ENCODE results near the gene TCERG1L.

TCERG1L gene

DNA sequence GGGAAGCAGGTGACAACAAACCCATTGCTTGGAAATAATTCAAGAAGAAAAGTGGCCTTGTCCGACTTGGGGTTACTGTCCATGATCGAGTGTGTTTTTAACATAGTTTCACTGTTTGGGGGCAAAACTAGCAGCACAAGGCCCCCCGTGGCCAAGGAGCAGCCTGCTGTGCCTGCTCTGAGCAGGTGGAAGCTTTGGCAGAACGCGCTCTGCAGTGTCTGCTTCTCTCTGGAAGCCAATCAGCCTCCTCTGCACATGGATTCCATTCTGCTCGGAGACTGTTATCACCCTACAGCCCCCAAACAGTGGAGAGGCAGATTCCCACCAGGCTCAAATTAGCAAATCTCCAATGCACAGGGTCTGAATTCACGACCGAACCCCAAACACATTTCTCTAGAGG, 7.3 kb upstream of the TCERG1L start:
- DNase-seq = no peak
- intact Hi-C loops (cut with DNase I) = no loop called here

- intact Hi-C loops (cut with DNase I) = no loop called here
- no peak for DNase-seq
Observed at GRCh38 chr10:131318291-131318690, 6.8 kb upstream of the TCERG1L start.

DNA sequence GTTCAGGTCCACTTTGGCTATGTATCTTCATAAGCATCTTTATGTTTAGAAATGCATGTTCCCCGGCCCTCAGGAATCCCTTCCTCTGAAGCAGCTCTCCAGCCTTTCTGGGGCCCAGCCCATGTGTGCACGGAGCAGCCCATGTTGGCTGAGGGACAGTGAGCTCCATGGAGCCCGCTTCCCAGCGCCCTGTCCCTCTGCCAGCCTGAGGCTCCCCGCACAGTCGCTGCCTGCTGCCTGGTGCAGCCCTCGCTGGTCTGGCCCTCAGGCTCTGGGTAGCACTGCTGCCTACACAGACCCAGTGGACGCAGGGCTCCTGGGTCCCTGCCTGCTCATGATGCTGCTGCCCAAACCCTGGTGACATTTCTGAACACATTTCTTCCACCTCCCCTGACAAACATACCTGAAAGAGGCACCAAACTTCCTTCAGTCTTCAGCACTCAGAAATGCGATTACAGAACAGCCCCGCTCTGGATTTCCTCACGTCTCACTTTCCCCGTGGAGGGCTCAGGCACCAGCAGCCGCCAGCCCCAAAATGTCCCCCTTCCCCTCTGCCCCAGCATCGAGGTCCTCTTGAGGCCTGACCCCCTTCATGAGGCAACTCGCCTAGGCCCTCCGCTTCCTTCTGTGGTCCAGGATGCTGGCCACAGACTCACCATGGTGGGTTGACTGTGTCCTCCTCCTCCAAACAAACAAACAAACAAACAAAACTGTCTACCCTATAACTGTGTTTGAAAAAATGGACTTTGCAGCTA, 5.0 kb upstream of the TCERG1L start:
- intact Hi-C loops (cut with DNase I) = no loop called here
- no peak for DNase-seq

- no peak for DNase-seq
- intact Hi-C loops (cut with DNase I) = no loop called here
Observed at GRCh38 chr10:131315344-131315743, 3.8 kb upstream of the TCERG1L start.

DNA sequence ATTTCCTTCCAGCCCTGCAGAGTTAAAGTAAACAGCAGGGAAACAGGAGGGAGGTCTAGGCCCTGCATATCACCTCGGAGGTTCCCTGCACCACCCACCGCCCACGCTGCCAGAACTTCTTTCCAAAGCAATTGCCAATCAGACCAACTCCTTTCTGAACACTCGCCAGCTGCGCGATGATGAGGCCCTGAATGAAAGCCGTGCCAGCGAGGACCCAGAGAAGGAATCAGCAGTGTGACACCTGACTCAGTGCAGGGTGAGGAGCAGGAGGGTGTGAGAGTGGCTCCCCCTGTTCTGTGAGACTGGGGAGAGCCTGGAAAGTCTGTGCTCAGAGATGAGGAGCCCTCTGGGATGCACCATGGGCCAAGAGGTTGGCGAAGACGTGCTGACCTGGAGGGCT, 3.3 kb upstream of the TCERG1L start:
- DNase-seq = no peak
- intact Hi-C loops (cut with DNase I) = no loop called here

DNA sequence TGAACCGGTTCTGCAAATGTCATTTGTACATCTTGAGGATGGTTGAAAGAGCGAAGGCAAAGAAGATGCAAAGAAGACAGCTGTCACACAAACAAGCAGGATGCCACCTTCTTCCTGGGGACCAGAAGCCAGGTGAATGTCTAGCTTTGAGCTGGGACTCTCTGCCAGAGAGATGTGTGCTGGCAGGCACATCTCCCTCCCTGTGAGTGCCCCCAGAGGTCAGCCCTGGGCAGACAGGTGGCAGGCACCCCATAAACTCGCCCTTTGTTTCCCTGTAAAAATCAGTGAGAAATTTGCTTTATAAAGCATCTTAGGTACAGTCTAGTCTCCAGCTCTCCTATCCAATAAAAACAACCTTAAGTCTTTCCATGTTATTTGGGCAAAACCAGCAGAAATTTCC, 2.6 kb upstream of the TCERG1L start:
- intact Hi-C loops (cut with DNase I) = no loop called here
- no peak for DNase-seq

GRCh38 chr10:131313377-131313776, 1.9 kb upstream of the TCERG1L start:
- intact Hi-C loops (cut with DNase I) = no loop called here
- DNase-seq = no peak

- no peak for DNase-seq
- intact Hi-C loops (cut with DNase I) = no loop called here
Observed at GRCh38 chr10:131312478-131312836, 936 bp upstream of the TCERG1L start.

DNA sequence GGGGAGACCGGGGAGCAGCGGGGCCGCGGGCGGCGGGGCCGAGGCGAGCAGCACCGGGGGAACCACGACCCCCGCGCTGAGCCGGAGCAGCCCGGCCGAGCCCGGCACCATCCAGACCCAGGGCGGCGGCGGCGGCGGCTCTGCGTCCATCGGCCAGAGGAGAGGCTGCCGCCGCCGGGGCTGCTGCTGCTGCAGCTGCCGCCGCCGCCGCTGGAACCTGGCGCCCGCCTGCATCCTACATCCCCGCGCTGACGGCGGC, 190 bp downstream of the TCERG1L start:
- no peak for DNase-seq
- intact Hi-C loops (cut with DNase I) = no loop called here

GRCh38 chr10:131310551-131311401, 745 bp downstream of the TCERG1L start:
- intact Hi-C loops (cut with DNase I) = no loop called here
- DNase-seq = no peak

DNA sequence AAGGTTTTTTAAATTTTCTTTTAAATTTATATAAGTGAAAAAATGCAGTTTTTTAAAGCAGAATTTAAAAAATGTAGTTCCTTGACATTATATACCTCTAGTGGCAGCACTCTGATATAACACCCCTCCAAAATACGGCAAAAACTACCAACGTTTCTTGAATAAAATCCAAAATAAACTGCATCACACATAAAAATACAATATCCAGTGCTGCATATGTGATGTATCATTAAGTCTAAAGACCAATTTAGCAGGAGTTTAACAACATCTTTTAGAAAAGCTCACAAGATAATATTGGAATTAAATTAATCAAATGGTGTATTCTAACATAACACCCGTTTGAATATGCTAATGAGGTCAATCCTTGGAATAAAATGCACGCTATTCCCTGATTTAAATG, 1.4 kb downstream of the TCERG1L start:
- intact Hi-C loops (cut with DNase I) = no loop called here
- DNase-seq = no peak

- intact Hi-C loops (cut with DNase I) = no loop called here
- DNase-seq = no peak
Observed at GRCh38 chr10:131300508-131300907, 11.0 kb downstream of the TCERG1L start.

- intact Hi-C loops (cut with DNase I) = no loop called here
Observed at GRCh38 chr10:131290781-131291180, 20.7 kb downstream of the TCERG1L start.

GRCh38 chr10:131288648-131289047, 22.9 kb downstream of the TCERG1L start:
- intact Hi-C loops (cut with DNase I) = no loop called here
- no peak for DNase-seq

More at GRCh38 chr10:131290781-131291180, 20.7 kb downstream of the TCERG1L start:
- DNase-seq = no peak

DNA sequence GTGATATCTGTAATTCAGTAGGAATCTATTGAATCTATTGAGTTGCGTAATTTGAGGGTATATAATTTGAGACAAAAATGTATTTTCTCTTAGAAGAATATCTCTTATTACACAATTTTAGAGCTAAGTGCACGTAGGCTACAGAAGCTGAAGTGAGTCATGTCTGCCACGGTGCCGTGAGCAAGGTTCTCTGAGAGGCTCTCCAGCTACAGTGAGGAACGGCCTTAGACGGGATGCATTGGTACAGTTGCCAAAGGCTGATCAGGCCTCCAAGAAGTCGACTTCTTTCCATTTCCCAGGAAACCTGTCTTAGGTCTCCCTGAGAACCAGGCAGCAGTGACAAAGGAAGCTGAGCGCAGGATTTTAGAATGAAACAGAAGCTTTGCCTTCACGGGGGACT, 28.6 kb downstream of the TCERG1L start:
- no peak for DNase-seq
- intact Hi-C loops (cut with DNase I) = no loop called here

- intact Hi-C loops (cut with DNase I) = no loop called here
- no peak for DNase-seq
Observed at GRCh38 chr10:131280101-131280500, 31.4 kb downstream of the TCERG1L start.

GRCh38 chr10:131279516-131279915, 32.0 kb downstream of the TCERG1L start:
- no peak for DNase-seq
- intact Hi-C loops (cut with DNase I) = no loop called here

GRCh38 chr10:131277969-131278368, 33.6 kb downstream of the TCERG1L start:
- no peak for DNase-seq
- intact Hi-C loops (cut with DNase I) = no loop called here

- intact Hi-C loops (cut with DNase I) = no loop called here
- no peak for DNase-seq
Observed at GRCh38 chr10:131277278-131277677, 34.2 kb downstream of the TCERG1L start.

DNA sequence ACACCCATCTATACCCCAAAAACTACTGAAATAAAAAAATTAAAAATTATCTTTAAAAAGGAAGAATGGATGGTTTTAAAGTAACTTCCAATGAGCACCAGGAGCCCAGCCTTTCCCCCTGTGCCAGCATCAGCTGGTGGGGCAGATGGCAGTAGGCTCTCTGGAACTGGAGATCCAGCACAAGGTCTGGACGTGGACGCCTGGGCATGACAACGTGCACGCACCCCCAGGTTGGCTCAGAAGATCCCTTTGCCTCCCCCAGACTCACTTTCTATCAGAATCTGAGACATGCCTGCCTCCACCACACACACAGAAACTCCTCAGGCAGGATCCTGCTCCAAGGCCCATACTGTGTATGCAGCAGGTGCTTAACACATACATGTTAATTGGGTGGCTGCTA, 35.8 kb downstream of the TCERG1L start:
- intact Hi-C loops (cut with DNase I) = no loop called here
- DNase-seq = peak in 4 of 42 donors; percentile 1 to 21 (median 10)

DNA sequence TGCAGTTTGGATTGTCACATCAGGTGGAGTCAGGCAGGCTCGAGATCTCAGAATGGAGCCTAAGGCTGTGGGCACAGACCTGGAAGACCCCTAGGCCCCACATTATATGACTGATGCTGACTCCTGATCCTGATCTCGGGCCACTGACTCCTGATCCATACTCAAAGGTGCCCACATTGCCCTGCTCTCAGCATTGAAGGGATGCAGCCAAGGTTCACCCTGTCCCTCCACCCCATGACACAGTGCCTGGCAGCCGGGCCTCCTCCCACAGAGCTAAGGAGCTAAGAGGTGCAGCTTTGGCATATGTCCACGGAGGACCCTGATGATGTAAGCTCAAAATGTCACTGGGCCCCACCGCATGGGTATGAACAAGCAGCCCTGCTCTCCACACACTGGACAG, 36.6 kb downstream of the TCERG1L start:
- intact Hi-C loops (cut with DNase I) = no loop called here

More for the DNA sequence above, 36.6 kb downstream of the TCERG1L start:
- peak in 5 of 42 donors; percentile 1 to 38 (median 22) for DNase-seq
